Peyer's patch (tissue), 4 donors: ENCODE measurements around the gene RHOXF2.

ENCODE experiments used
- POLR2A ChIP-seq, 2 donors: fragments of 450-650 bp; IDR thresholded peaks; one replicate each; pipeline ENCODE4 v1.5.1; 2017; ENCODE audit warnings: antibody characterized with exemption in 2 of 2, mild to moderate bottlenecking in 2 of 2, moderate library complexity in 2 of 2
- TF ChIP-seq, protein P1 (sequence below), 6 experiments: fragments of 450-650 bp in 4 of 6; fragments of 200-600 bp in 2 of 6; sonication (generic) in 1 of 6; IDR thresholded peaks; one replicate each; pipeline ENCODE4 v1.5.1; 2017 to 2019; ENCODE audit warnings: antibody characterized with exemption in 6 of 6, mild to moderate bottlenecking in 3 of 6, moderate library complexity in 1 of 6

DNA sequence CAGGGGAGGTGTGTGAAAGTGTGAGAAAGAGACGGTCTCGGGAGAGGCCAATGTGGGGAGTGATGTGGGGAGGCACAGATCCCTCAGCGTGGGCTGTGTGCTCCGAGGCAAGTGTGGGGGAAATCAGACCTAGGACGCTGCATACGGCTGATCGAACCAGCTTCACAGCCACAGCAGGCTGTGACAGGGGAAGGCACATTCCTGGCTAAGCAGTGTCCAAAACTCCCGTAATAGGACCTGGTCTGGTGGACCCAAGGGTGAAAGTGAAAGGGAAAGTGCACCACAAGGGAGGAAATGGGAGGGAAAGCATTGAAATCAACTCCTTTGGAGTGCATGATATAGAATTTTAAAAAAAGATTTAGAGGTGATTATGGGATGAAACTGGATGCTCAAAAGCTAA is 10.9 kb upstream of the RHOXF2 start:
- TF ChIP-seq, protein P1, sequence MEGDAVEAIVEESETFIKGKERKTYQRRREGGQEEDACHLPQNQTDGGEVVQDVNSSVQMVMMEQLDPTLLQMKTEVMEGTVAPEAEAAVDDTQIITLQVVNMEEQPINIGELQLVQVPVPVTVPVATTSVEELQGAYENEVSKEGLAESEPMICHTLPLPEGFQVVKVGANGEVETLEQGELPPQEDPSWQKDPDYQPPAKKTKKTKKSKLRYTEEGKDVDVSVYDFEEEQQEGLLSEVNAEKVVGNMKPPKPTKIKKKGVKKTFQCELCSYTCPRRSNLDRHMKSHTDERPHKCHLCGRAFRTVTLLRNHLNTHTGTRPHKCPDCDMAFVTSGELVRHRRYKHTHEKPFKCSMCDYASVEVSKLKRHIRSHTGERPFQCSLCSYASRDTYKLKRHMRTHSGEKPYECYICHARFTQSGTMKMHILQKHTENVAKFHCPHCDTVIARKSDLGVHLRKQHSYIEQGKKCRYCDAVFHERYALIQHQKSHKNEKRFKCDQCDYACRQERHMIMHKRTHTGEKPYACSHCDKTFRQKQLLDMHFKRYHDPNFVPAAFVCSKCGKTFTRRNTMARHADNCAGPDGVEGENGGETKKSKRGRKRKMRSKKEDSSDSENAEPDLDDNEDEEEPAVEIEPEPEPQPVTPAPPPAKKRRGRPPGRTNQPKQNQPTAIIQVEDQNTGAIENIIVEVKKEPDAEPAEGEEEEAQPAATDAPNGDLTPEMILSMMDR (IDR thresholded peaks at IDR 0.05): no peak
- no peak for TF ChIP-seq POLR2A (IDR thresholded peaks at IDR 0.05)
